Testis (tissue), 3 donors: ENCODE measurements around the gene SLC22A31. TPM values are rescaled to one million over a fixed set of nuclear protein-coding genes. Genes with fewer than 3 reads are reported as not detected.

Experiments
- DNase-seq: peaks from one replicate; pipeline ENCODE4 v3.0.0-alpha.2; 2019
- H3K27ac ChIP-seq, 2 donors: fragments of 200-600 bp; sonication (generic); one replicate each; pipeline ENCODE4 v1.5.1; 2019
- H3K27me3 ChIP-seq: fragments of 200-600 bp; sonication (generic); one replicate; pipeline ENCODE4 v1.5.1; 2019
- H3K36me3 ChIP-seq: fragments of 200-600 bp; sonication (generic); one replicate; pipeline ENCODE4 v1.5.1; 2017; ENCODE audit warnings: low read depth; ENCODE audit errors: missing control alignments
- H3K4me1 ChIP-seq: fragments of 200-600 bp; sonication (generic); one replicate; pipeline ENCODE4 v1.5.1; 2019
- H3K4me3 ChIP-seq, 2 donors: fragments of 200-600 bp; sonication (generic); one replicate each; pipeline ENCODE4 v1.5.1; 2017 to 2019
- H3K9me3 ChIP-seq: fragments of 200-600 bp; sonication (generic); one replicate; pipeline ENCODE4 v1.5.1; 2017
- POLR2A ChIP-seq: fragments of 450-650 bp; IDR thresholded peaks from one replicate; pipeline ENCODE4 v1.6.1; 2017; ENCODE audit warnings: antibody characterized with exemption, mild to moderate bottlenecking, moderate library complexity
- WGBS, 2 donors: methylation state at CpG; one replicate each; pipeline ENCODE4 v1.1.5; 2018; 5-methylcytosine and 5-hydroxymethylcytosine counted together
- intact Hi-C: fragments of 100-400 bp; cut with DNase I; formaldehyde crosslinking; loops from one replicate; pipeline ENCODE4 v1.15.1; 2023; ENCODE audit warnings: low total_unique reads
- polyA plus RNA-seq: library from polyadenylated mRNA; stranded (reverse); fragments of 350-450 nt; fragmentation: Illumina TruSeq; extraction: RNeasy Lipid Tissue Mini Kit (QIAGEN cat#74804); gene quantifications from one replicate; pipeline ENCODE4 v1.2.3, GENCODE V29; 2014; ENCODE audit warnings: low read depth, low replicate concordance; ENCODE audit not compliant: insufficient read depth
- total RNA-seq, 2 donors: library from RNA; depleted of rRNA; stranded (reverse); fragments of >200 nt; gene quantifications; one replicate each; pipeline ENCODE4 v1.2.3, GENCODE V29; 2016
- TF ChIP-seq, protein P1 (sequence below), 3 experiments: fragments of 450-650 bp in 2 of 3; fragments of 200-600 bp in 1 of 3; sonication (generic) in 1 of 3; IDR thresholded peaks; one replicate each; pipeline ENCODE4 v1.5.1; 2016 to 2019; ENCODE audit warnings: antibody characterized with exemption in 3 of 3, mild to moderate bottlenecking in 2 of 3, moderate library complexity in 1 of 3

Gene SLC22A31
- total and polyA plus RNA-seq, 3 donors from 2014 or later, result 3.9 to 8.2 (median 6.2) TPM

DNA sequence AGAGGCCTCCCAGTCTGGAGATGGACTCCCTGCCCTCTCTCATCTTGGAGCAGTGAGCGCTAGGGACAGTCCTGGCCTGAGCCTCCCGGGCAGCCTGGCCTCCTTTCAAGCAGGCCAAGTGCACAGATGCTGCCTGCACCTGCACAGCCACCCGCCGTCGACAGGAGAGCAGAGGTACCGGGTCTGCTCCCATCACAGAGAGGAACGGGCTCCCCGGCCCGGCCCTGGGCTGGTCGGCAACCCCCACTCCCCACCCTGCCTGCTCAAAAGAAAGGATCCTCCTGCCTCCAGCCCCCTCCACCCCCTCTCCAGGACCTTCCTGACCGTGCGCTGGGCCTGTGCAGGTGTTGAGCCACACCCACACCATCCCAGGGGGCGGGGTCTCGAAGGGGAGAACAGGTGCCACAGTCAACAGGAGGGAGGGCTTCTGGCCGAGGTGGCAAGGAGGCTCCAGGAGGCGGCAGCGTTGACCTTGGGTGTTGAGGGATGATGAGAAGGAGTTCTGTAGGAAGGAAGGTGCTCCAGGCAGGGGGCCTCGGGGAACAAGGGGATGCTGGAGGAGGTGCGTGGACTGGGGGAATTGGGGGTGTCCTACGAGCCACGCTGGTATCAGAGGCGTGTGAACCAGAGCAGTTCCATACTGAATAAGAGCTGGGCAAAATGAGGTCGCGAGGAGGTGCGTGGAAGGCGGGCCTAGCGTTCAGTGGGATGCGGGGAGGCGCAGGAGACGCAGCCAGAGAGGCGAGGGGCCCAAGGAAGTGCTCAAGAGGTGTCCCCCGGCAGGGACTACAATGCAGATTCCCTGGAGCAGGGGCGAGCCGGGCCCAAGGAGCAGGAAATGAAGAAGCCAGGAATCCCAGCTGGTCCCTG, 29.8 kb downstream of the SLC22A31 start:
- Histone ChIP-seq H3K9me3 (no peaks in the 10 kb centered on the region), H3K36me3 (no peaks in the 10 kb centered on the region), H3K27ac (no peak overlapping the region), H3K4me3 (peak overlapping the region in 1 of 2 donors; percentile 2), H3K27me3 (no peaks in the 10 kb centered on the region), H3K4me1 (peaks cover 8% of the 10 kb centered on the region)
- DNase-seq, result no peak
- TF ChIP-seq POLR2A, result no peak
- TF ChIP-seq, protein P1, sequence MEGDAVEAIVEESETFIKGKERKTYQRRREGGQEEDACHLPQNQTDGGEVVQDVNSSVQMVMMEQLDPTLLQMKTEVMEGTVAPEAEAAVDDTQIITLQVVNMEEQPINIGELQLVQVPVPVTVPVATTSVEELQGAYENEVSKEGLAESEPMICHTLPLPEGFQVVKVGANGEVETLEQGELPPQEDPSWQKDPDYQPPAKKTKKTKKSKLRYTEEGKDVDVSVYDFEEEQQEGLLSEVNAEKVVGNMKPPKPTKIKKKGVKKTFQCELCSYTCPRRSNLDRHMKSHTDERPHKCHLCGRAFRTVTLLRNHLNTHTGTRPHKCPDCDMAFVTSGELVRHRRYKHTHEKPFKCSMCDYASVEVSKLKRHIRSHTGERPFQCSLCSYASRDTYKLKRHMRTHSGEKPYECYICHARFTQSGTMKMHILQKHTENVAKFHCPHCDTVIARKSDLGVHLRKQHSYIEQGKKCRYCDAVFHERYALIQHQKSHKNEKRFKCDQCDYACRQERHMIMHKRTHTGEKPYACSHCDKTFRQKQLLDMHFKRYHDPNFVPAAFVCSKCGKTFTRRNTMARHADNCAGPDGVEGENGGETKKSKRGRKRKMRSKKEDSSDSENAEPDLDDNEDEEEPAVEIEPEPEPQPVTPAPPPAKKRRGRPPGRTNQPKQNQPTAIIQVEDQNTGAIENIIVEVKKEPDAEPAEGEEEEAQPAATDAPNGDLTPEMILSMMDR (IDR thresholded peaks at IDR 0.05), result no peak
- intact Hi-C loops, result no loop called here
- 3 to 9% methylated on average over 21 to 30 of the region's 34 CpGs for WGBS, 2 donors

DNA sequence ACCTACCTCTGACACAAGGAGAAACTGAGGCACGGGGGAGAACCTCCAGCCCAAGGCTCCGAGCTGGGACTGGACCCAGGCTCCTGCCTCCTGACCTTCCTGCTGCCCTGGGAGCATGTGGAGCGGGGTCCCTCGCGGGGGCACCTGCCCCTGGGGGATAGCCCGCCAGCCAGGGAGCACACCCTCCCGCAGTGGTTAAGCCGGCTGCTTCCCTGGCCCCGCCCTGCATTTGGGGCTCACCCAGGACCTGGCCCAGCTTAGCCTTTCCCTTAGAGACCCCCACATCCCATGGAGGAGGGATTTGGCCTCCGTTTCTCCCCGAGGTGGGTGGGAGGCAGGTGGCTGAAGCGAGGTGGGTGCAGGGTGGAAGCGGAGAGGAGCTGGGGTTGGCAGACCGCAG, 30.6 kb downstream of the SLC22A31 start:
- no peak for DNase-seq
- intact Hi-C loops, result loop anchor here (10.0 kb wide), 1 partner anchor 435 kb away; no protein-coding TSS in a partner anchor
- WGBS, 2 donors, result 76 to 81% methylated on average over 13 to 14 of the region's 14 CpGs
- no peaks in the 10 kb centered on the region for H3K9me3 ChIP-seq
- no peak overlapping the region for H3K4me3 ChIP-seq
- no peak overlapping the region for H3K27ac ChIP-seq
- H3K36me3 ChIP-seq, result no peaks in the 10 kb centered on the region
- no peaks in the 10 kb centered on the region for H3K27me3 ChIP-seq
- H3K4me1 ChIP-seq, result peaks cover 8% of the 10 kb centered on the region
- TF ChIP-seq, protein P1 (IDR thresholded peaks at IDR 0.05), result no peak
- TF ChIP-seq POLR2A, result no peak

DNA sequence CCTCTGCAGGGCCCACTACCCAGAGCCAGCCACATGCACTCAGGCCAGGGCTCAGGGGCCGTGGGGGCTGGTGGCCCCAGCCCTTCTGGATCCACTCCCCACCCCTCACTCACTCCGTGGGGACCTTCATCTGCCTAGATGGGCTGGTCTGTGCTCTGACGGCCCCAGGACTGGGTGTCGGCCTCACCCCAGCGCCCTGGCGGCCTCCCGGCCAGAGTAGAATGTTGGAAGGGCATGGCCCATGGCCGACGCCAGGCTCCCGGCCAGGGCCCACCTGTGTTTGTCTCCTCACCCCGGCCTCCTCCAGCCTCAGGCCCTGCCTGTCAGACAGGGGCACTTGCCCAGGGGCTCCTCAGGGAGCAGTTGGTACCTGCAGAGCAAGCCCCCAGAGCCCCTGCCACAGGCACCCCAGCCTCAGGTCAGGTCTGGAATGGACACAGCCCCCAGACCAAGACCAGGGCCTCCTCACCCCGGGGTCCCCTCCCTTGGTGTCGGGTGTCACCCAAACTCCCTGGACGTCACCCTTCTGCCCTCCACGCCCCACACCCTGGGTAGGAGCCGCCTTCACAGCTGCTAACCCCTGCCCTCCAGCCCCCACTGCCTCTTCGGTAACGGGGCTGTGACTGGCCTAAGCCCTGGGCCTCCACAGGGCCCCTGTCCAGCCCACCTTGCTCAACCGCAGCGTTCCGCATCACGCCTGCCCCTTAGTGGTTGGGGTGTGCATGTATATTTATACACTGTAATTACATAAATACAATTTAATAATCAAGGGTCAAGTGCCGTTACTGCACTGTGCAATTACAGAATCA, 31.8 kb downstream of the SLC22A31 start:
- DNase-seq, result no peak
- Histone ChIP-seq H3K9me3 (no peaks in the 10 kb centered on the region), H3K27ac (no peak overlapping the region), H3K27me3 (no peaks in the 10 kb centered on the region), H3K36me3 (no peaks in the 10 kb centered on the region), H3K4me3 (no peak overlapping the region), H3K4me1 (peaks cover 8% of the 10 kb centered on the region)
- intact Hi-C loops, result loop anchor here (10.0 kb wide), 1 partner anchor 434 kb away; no protein-coding TSS in a partner anchor
- TF ChIP-seq, protein P1 (IDR thresholded peaks at IDR 0.05), result peak in 2 of 3 experiments; percentile 7 to 10
- no peak for TF ChIP-seq POLR2A
- WGBS, 2 donors, result 48 to 51% methylated on average over 10 to 23 of the region's 23 CpGs

DNA sequence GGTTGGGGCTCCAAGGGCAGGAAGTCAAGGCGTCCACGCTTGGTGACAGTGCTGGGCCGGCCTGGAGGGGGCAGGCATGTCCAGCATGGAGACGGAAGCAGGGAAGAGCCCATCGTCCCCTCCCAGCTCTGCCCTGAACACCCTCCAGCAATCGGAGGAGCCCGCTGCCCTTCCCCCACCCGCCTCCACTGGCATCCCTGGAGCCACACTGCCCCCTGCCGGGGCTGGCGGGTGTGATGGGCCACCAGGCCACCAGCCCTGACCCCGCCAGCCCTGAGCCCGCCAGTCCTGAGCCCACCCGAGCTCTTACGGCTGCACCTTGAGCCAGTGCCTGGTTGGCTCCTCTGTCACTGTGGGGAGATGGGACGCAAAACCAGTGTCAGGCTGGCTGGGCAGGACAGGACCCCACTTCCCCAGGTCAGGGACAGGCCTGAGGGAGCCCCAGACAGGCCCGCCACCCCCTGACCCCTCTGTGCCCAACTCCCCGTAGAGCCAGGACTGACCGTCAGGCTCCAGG, 32.9 kb downstream of the SLC22A31 start:
- H3K27ac ChIP-seq, result no peak overlapping the region
- H3K4me1 ChIP-seq, result peaks cover 8% of the 10 kb centered on the region
- TF ChIP-seq, protein P1 (IDR thresholded peaks at IDR 0.05), result peak; percentile 76 to 87 (median 81)
- TF ChIP-seq POLR2A, result no peak
- no peak overlapping the region for H3K4me3 ChIP-seq
- H3K9me3 ChIP-seq, result no peaks in the 10 kb centered on the region
- no peaks in the 10 kb centered on the region for H3K36me3 ChIP-seq
- WGBS, 2 donors, result 24 to 42% methylated on average over 4 to 18 of the region's 18 CpGs
- intact Hi-C loops, result loop anchor here (10.0 kb wide), 1 partner anchor 433 kb away; no protein-coding TSS in a partner anchor
- DNase-seq, result peak; percentile 85
- no peaks in the 10 kb centered on the region for H3K27me3 ChIP-seq
